Prostate gland (tissue), 2 donors: Measurements from ENCODE around the gene CIC.

Experiments used
- POLR2A ChIP-seq: fragments of 450-650 bp; IDR thresholded peaks from one replicate; pipeline ENCODE4 v1.6.1; 2016; ENCODE audit warnings: antibody characterized with exemption, mild to moderate bottlenecking
- POLR2AphosphoS5 ChIP-seq: sonication (generic); formaldehyde crosslinking; IDR thresholded peaks from one replicate; pipeline ENCODE4 v1.6.1; 2017; ENCODE audit warnings: antibody characterized with exemption
- TF ChIP-seq, protein P1 (sequence below), 4 experiments: fragments of 200-600 bp in 2 of 4; fragments of 450-650 bp in 2 of 4; sonication (generic) in 2 of 4; IDR thresholded peaks; 1 replicate in 3 of 4; 2 replicates in 1 of 4; pipeline ENCODE4 v1.5.1; 2016 to 2019; ENCODE audit warnings: antibody characterized with exemption in 4 of 4, mild to moderate bottlenecking in 2 of 4, moderate library complexity in 2 of 4

- TF ChIP-seq POLR2AphosphoS5 (peak; percentile 98), POLR2A (peak; percentile 49)
- TF ChIP-seq, protein P1, sequence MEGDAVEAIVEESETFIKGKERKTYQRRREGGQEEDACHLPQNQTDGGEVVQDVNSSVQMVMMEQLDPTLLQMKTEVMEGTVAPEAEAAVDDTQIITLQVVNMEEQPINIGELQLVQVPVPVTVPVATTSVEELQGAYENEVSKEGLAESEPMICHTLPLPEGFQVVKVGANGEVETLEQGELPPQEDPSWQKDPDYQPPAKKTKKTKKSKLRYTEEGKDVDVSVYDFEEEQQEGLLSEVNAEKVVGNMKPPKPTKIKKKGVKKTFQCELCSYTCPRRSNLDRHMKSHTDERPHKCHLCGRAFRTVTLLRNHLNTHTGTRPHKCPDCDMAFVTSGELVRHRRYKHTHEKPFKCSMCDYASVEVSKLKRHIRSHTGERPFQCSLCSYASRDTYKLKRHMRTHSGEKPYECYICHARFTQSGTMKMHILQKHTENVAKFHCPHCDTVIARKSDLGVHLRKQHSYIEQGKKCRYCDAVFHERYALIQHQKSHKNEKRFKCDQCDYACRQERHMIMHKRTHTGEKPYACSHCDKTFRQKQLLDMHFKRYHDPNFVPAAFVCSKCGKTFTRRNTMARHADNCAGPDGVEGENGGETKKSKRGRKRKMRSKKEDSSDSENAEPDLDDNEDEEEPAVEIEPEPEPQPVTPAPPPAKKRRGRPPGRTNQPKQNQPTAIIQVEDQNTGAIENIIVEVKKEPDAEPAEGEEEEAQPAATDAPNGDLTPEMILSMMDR (IDR thresholded peaks at IDR 0.05): peak; percentile 56 to 90 (median 84)
These were observed 24.5 kb upstream of the CIC start for GRCh38 chr19:42244347-42245220.
